ENCODE results near the gene TAF13.
"Not testable (repeated sequence)": the region's sequence is repeated elsewhere in the genome, so short reads cannot be mapped to it uniquely, and the experiment has no call there.

Gene TAF13

DNA sequence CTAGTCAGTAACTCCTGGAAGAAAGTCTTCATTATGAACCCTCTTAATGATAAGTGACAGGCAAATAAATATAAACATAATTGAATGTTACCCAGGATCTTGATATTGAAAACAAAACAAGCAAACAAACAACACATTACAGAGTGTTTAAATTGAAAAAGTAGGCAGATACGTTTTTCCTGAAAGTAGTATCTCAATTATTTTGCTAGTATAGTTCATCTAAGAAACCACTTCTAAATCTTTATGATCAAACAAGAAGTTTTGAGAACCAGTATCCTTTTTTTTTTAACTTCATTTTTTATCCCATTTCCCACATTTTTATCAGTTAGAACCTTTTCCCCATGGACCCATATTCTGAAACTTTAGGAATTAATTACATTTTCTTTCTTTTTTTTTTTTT is 30.2 kb downstream of the TAF13 start:
- no peak for DNase-seq

DNA sequence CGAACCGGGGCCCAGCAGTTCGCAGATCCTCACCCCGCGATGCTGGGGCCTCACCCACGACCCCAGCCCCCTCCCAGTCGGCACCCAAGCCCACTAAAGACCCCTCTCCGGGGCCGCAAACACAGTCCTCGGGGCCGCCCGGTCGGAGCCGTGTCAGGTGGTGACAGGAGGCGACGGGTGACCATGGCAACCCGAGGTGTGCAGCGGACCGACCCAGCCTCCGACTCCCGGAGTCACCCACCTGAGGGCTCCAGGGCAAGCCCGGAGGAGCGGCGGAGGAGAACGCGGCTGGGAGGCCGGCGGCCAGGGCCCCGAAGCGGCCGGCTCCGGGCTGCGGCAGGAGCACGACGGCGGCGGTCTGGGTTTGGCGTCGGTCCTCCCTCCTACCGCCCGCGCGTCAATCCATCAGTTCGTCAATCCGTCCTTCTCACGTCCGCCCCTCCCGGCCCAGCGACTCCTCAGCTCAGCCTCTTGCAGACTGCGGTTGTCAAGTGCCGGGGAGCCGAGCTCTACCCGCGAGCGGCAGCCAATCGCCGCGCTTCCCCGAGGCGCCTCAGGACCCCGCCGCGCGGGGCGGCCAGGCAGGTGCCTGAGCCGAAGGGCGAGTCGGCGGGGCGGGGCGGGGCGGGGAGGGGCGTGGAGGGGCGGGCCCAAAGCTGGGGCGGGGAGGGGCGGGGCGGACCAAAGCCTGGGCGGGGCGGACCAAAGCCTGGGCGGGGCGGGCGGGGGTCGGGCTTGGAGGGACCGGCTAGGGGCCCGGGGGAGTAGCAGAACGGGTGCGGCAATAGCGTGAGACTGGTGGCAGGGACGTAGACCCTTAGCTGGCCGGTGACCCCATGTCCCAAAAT is 34.0 kb downstream of the TAF13 start, which contains the start of gene WDR47:
Gene WDR47 (minus strand): TSS at position 482 of the 848 bp plus-strand sequence. CDS start 18,590 bp downstream, outside the sequence.
- peak; percentile 94 for DNase-seq

DNA sequence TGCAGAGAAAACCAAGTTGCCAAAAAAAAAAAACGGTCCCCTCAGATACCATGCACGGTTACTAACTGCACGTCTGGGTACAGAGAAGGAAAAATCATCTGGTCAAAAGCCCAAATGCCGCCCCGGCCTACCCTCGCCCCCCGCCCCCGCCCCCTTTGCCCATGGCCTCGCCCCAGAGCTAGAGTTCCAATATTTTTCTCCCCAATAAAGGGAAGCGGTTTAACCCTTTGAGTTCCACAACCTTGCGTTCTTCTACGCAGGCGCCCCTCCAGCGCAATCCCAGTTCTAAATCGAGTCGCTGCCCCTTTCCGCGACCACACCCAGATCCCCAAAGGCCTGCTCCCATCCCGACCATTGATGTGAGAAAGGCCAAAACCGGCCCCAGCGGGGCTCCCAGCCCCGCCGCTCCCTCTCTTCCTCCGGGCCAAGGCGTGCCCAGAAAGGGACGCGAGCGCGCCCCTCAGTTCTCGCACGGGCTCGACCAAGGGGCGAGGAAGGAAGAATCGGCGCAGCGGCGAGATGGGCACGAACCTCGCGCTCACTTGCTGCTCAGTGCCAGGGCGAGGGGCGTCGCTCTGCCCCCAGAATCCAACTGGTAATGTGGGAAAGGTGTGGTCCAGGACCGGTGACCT is 34.7 kb downstream of the TAF13 start:
- no peak for DNase-seq

DNA sequence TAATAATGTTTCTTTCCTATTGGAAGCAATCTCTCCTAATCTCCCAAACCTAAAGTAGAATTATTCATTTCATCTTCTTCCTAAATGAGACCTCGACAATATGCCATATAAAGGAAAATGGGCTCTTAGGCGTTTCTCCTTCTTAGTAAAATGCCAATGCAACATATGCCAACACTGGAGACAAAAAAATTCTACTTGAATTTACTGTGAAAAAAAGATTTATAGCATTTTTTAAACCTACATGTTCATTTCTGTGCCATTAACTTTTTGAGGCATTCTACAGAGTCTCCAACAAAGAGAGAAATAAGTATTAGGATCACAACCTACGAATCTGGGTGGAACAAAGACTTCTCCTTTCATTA is 35.2 kb downstream of the TAF13 start:
- DNase-seq = no peak

DNA sequence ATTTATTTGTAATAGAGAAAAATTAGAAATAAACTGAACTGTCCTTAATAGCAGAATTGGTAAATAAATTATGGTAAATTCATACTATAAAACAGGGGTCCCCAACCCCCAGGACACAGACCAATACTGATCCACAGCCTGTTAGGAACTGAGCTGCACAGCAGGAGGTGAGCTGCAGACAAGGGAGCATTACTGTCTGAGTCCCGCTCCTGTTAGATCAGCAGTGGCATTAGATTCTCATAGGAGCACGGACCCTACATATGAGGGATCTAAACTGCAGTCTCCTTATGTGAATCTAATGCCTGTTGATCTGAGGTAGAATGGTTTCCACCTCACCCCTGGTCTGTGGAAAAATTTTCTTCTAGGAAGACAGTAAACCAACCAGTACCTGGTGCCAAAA is 41.4 kb downstream of the TAF13 start:
- DNase-seq = no peak

DNA sequence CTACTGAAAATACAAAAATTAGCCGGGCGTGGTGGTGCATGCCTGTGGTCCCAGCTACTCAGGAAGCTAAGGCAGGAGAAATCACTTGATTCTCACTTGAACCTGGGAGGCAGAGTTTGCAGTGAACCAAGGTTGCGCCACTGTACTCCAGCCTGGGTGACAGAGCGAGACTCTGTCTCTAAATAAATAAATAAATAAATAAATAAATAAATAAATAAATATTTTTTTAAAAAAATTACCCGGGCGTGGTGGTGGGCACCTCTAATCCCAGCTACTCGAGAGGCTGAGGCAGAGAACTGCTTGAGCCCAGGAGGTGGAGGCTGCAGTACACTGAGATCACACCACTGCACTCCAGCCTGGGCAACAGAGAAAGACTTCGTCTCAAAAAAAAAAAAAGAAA is 46.3 kb downstream of the TAF13 start:
- DNase-seq = not testable (repeated sequence)

DNA sequence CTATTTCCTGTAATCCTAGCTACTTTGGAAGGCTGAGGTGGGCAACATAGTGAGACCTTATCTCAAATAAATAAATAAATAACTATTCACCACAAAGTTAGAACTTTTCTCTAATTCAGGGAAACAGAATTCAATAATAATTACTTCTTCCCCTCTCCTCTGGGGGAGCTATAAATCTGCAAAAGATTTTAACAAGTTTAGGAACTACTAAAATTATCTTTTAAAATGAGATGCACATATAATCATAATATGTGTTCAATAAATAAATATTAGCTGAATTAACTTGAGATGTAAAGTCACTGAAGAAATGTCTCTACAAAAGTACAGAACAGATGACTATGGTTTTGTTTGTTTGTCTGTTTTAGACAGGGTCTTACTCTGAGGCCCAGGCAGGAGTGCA is 48.0 kb downstream of the TAF13 start:
- DNase-seq = no peak

DNA sequence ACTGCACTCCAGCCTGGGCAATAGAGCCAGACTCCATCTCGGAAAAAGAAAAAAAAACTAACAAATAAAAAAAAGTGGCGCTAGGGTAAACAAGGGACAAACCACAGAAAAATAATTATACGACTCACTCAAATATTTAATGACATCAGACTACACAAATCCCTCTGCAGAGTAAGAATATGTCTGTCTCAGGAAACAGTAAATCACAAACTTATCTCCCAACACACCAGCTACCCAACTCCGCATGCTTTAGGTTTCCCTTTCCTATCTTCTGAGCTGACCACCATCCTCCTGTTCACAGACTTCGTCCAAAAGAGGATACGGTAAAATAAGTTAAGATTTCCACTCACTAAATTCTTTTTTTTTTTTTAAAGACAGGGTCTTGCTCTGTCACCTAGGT is 50.1 kb downstream of the TAF13 start:
- DNase-seq = no peak

DNA sequence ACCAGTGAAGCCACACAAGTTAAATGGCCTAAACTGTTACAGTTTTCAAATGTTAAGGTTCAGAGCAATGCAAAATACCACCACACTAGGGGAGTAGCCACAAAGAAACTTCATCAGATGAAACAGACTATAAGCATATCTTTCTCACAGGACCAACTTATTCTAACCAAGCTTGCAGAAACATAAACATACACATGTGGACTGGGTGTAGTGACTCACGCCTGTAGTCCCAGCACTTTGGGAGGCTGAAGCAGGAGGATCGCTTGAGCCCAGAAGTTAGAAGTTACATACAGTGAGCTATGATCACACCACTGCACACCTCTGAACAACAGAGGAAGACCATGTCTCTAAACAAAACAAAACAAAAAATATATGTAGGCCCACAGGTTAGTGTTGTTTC is 51.2 kb downstream of the TAF13 start:
- DNase-seq = no peak

DNA sequence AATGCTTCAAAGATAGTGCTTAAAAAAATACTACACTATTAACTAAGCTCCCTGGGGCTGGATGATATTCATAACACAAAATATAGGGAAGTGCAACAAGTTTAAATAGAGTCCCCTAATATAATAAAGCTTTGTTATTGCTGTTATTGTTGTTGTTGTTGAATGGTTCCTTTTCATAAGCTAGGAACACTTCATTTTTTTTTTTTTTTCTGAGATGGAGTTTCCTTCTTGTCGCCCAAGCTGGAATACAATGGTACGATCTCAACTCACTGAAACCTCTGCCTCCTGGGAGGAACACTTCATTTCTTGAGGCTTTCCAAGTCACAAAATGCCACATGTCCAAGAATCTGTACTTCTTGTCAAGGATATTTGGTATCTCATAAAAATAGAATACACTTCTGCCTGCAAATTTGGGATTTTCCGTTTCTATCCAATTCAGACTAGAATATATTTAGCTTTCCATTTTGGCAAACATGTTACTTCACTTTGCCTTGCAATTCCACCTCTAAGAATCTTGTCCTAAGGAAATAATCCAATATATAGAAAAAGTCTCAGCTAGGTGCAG is 55.0 kb downstream of the TAF13 start:
- DNase-seq = no peak

DNA sequence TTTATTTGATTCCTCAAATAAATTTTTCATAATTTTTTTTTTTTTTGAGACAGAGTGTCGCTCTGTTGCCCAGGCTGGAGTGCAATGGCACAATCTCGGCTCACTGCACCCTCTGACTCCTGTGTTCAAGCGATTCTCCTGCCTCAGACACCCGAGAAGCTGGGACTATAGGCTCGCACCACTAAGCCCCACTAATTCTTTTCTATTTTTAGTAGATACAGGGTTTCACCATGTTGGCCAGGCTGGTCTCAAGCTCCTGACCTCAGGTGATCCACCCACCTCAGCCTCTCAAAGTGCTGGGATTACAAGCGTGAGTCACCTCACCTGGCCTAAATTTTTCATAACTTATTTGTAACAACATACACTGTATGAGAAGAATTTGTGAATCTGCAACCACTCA is 58.1 kb downstream of the TAF13 start:
- DNase-seq = not testable (repeated sequence)

DNA sequence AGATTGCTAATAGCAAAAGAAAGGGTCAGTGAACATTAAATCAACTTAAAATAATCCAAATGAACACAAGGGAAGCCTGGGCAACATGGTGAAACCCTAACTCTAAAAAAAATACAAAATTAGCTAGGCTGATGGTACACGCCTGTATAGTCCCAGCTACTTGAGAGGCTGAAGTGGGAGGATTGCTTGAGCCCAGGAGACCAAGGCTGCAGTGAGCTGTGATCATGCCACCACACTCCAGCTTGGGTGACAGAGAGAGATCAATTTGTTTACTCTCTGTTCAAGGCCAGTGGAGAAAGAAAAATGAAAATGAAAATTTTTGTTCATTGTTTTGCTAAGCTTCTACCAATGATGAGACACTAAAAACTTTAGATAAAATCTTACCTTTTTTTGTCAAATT is 58.7 kb downstream of the TAF13 start:
- no peak for DNase-seq

Measured in activated T-cell treated with anti-CD3 and anti-CD28 coated beads, Interleukin-2, amount 50 U/mL, for 1 hour (primary cell).